DND-41 (cell line): Measurements from ENCODE around the gene STARD4.

ENCODE experiments used
- ATAC-seq: fragments of 200-7000 bp; cut with Tn5 transposase; 3 replicates; pipeline ENCODE4 v1.9.1; 2021; ENCODE audit warnings: low read depth; ENCODE audit not compliant: insufficient read depth
- DNase-seq: peaks from one replicate; pipeline ENCODE4 v3.0.0-alpha.2; 2020
- H2AFZ ChIP-seq: 2 replicates; pipeline ENCODE4 v1.6.0; 2012; ENCODE audit warnings: low read depth, low read length
- H3K27ac ChIP-seq: 2 replicates; pipeline ENCODE4 v1.5.1; 2012; ENCODE audit warnings: low read length, inconsistent platforms
- H3K27me3 ChIP-seq: fragments of 200-600 bp; sonication (generic); 2 replicates; pipeline ENCODE4 v1.6.0; 2012; ENCODE audit warnings: low read length, mild to moderate bottlenecking, inconsistent platforms; ENCODE audit not compliant: insufficient read depth, poor library complexity
- H3K36me3 ChIP-seq: 2 replicates; pipeline ENCODE4 v1.5.1; 2012; ENCODE audit warnings: low read length, inconsistent platforms; ENCODE audit not compliant: insufficient read depth
- H3K4me1 ChIP-seq: 2 replicates; pipeline ENCODE4 v1.5.1; 2012; ENCODE audit warnings: mild to moderate bottlenecking, low read length; ENCODE audit not compliant: insufficient read depth
- H3K4me2 ChIP-seq: 2 replicates; pipeline ENCODE4 v1.6.0; 2012; ENCODE audit warnings: mild to moderate bottlenecking, moderate library complexity, low read length, inconsistent platforms; ENCODE audit not compliant: insufficient read depth
- H3K4me3 ChIP-seq, 2 experiments: fragments of 200-600 bp in 1 of 2; shearing (Covaris generic) in 1 of 2; 2 replicates each; pipeline ENCODE4 v1.5.1; 2012 to 2016; ENCODE audit warnings: inconsistent platforms in 2 of 2, low read length in 2 of 2, mild to moderate bottlenecking in 2 of 2, low read depth in 1 of 2, moderate library complexity in 1 of 2
- H3K79me2 ChIP-seq: 2 replicates; pipeline ENCODE4 v1.6.0; 2012; ENCODE audit warnings: low read length, inconsistent platforms; ENCODE audit not compliant: insufficient read depth
- H3K9ac ChIP-seq: 2 replicates; pipeline ENCODE4 v1.6.0; 2012; ENCODE audit warnings: low read depth, mild to moderate bottlenecking, inconsistent platforms, low read length, moderate library complexity
- H3K9me3 ChIP-seq: 2 replicates; pipeline ENCODE4 v1.5.1; 2012; ENCODE audit warnings: low read length, moderate library complexity, mild to moderate bottlenecking, inconsistent platforms; ENCODE audit not compliant: insufficient read depth, severe bottlenecking
- H4K20me1 ChIP-seq: 2 replicates; pipeline ENCODE4 v1.6.0; 2012; ENCODE audit warnings: low read length; ENCODE audit not compliant: insufficient read depth
- CTCF ChIP-seq: IDR thresholded peaks from 2 replicates; pipeline ENCODE4 v1.5.1; 2012; ENCODE audit warnings: borderline replicate concordance, low read length, moderate library complexity, mild to moderate bottlenecking; ENCODE audit not compliant: poor library complexity, severe bottlenecking; ENCODE audit errors: extremely low read depth
- EZH2 ChIP-seq: IDR thresholded peaks from 3 replicates; pipeline ENCODE4 v1.6.1; 2012; ENCODE audit warnings: borderline replicate concordance, low read depth, mild to moderate bottlenecking, moderate library complexity, low read length, inconsistent platforms; ENCODE audit not compliant: severe bottlenecking

STARD4 gene

GRCh38 chr5:111447099-111447498, 65.2 kb downstream of the STARD4 start:
- Histone ChIP-seq H3K9me3 (no peaks in the 10 kb centered on the region), H3K4me2 (no peak overlapping the region), H2AFZ (no peak overlapping the region), H3K27me3 (no peaks in the 10 kb centered on the region), H3K27ac (peak overlapping the region; percentile 50; the same call in 1 of the 2 replicates), H3K9ac (no peak overlapping the region), H3K4me3 (no peak overlapping the region), H4K20me1 (no peaks in the 10 kb centered on the region), H3K79me2 (no peaks in the 10 kb centered on the region), H3K36me3 (peaks cover 5% of the 10 kb centered on the region; the same call in 1 of the 2 replicates), H3K4me1 (peaks cover 24% of the 10 kb centered on the region)
- ATAC-seq, result no peak
- no peak for DNase-seq
- TF ChIP-seq EZH2 (no peak), CTCF (no peak)
